Measurements from ENCODE around the gene HOXC9.

The HOXC9 gene

DNA sequence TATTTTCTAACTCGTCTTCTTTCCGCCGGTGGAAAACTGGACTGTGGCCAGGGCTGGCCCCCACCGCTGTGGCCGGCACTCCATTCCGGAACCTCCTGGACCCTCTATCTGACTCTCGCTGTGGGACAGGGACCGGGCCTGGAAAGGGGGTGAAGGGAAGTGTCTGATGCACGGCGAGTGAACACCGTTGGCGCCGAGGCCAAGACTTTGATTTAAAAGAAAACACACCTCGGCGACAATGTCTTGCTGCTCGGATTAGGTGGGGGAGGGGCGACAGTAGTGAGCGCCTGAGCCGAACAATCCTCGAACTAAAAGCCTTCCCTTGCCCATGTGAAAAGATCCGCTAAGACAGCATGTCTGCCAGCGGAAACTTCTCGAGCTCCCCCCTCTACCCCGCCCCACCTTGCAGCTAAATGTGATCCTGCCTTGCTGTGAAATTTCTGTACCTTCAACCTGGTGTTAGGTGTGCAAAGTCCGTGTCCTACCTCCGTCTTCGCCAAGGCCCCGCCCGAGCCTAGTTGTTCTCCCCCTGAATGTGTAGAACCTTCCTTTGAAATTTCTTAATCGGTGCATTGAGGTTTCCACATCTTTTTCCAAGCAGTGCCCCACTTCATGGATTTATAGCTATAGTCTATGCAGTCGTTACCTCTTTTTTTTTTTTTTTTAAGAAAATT lies 24.3 kb upstream of the HOXC9 start:
- in situ Hi-C loops (cut with MboI; ENCODE audit: low sequenced_read_pairs) = loop anchor here (25.0 kb wide), 1 partner anchor 412 kb away; the partner anchor contains the start of gene ZNF385A

DNA sequence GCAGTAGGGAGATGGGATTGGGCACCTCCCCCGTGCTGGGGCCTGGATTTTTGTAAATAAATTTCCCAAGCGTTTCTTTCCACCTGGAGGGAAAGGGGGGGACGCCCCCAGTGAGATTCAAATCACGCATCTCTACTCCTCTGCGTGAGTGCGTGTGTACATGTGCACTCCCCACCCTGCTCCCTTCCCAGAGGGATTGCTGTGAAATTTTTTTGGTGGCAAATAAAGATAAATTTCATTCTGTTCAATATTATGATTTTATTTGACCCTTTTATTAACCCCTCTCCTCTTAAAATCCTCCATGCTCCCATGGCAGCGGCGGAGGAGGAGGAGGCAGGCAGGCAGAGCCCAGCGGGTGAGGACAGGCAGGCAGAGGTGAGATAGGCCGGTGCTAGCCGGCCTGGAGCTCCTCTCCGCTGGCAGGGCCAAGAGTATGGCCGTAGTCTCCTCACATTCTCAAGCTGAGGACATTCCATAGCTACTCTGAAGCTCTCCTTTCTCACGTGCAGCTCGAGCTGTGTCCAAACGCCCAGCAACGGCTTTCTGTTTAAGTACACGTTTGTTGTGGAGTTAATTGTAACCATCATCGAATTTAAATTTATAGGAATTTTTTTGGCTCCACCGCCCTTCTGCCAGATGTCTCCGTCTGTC lies 23.7 kb upstream of the HOXC9 start:
- in situ Hi-C loops (cut with MboI; ENCODE audit: low sequenced_read_pairs) = loop anchor here (25.0 kb wide), 1 partner anchor 411 kb away; the partner anchor contains the start of gene ZNF385A

DNA sequence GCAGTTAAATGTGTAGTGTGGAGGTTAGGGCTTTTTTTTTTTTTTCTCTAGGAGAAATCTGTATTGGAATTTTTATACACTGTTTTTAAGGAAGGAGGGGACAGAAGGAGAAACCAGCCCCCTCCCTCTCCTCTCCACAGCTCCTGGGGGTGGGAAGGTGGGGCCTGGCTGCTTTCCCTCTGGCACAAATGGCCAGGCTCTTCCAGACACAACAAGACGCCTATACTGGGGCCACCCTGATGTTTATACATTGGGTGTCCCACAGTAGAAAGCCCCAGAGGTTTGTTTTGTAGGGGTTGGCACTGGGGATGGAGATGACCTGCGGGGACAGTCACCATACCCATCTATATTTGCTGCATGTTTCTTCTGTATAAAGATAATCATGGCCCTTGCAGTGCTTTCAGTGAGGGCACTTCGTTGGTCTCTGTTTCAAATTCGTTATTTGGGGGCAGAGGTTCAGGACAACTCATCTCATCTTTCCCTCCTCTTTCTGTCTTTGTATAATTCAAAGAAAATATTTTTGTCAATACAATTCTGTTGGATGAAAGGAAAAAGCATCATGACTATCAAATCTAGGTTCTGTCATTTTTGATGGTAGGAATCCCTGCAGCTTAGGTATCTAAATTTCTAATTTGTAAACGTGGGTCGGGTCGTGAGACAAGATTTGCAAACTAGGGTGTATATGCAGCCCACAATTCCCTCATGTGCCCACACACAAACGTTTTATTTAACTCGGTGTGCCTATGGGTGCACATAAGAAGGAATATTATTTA lies 23.0 kb upstream of the HOXC9 start:
- in situ Hi-C loops (cut with MboI; ENCODE audit: low sequenced_read_pairs) = loop anchor here (25.0 kb wide), 1 partner anchor 410 kb away; the partner anchor contains the start of gene ZNF385A

DNA sequence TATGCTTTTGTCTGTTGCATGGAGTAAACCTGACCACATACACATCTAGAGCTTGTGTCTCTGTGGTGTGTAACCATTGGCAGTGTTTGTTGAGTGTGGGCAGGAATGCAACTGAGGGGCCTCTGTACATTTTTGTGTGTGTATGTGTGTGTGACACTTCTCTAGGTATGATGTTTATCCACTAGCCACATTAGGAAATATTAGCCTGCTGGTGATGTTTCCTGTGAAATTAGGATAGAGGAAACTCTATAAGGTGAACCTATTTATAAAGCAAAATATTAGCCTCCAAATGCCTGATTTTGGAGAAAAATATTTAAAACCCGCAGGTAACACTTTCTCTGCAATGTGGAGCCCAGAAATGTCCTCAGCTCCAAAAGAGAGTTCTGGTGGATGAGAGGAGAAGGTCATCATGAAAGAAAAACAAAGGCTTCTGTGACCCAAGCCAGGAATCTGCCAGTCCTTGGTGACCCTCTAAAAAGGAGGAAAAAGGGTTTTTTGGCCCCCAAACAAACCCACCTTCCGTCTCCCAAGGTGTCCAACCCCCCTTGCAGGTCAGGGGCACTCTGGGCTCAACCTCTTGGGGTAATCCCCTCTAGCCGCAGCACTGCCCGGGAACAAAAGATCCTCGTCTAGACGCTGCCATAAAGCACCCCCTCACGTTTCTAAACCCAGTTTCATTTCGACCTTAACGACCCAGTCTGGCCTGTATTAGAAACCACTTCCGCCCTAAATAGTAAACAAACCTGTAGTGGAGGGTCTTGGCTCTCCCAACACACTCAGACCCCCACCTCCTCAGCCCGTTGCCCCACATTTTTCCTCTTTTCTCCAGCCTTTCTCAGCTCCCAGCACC lies 22.1 kb upstream of the HOXC9 start:
- in situ Hi-C loops (cut with MboI; ENCODE audit: low sequenced_read_pairs) = loop anchor here (25.0 kb wide), 1 partner anchor 409 kb away; the partner anchor contains the start of gene ZNF385A

DNA sequence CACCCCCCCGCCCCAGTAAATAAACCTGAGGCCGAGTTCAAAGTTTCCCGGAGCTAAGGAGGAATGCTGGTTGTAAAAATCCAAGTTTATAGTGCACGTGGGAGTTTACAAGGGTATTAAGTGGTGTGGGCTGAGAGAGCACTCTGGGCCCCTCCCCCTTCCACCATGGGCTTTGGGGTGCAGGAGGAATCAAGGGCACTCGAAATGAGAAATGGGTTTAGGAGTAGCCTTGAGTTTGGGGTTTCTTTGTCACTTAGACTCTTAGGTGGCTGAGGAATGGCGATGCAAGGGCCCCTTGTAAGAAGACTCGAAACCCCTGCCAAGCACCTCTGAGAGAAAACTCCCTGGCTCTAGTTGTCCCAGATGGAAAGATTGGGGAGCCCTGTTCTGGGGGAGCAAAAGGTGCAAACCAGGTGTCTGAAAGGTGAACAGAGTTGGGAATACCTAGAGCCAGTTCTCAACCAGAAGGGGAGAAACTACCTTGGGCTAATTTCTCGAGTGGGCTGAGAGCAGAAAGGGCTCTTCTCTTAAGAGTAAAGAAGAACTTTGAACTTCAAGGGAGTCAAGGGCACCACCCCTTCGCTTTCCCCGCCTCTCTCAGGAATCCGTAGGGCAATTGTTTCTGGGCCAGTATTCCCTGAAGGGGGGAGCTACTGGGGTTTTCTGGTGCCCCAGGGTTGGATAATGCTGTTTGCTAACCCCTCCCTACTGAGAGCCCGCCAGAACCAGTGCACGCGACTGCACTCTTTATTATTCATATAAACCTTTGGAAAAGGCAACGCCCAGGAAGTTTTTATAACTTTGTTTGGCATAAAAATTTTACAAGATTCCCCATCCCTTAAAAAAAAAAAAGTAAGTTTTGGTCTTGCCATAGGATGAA lies 21.2 kb upstream of the HOXC9 start:
- in situ Hi-C loops (cut with MboI; ENCODE audit: low sequenced_read_pairs) = loop anchor here (25.0 kb wide), 1 partner anchor 409 kb away; the partner anchor contains the start of gene ZNF385A

DNA sequence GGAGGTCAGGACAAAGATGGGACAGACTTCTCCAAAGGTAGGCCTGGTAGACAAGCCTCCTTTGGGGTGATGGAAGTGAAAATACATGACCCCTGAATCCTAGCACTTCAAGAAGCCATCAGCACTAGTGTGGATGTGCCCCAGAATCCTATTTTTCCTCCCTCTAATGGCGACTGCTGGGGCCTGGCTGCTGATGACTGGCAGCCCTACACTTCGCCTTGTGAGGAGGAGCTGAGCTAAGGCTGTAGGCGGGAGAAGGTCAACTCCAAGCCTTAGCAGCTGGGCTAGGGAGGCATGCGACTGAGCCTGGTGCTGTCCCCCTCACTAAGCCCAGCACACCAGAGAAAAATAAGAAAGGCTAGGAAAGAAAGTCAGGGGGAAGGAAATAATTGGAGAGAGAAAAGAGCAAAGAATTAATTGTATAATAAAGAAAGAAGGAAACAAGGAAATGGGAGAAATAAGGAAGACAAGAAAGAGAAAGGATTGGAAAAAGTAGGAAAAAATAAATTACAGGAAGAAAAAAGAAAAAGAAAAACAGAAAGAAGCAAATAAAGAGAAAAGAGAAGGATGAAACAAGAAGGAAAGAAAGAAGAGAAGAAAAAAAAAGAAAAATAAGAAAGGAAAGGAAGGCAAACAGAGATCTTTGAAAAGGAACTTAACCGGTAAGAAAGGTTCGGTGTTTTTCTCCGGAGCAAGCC lies 19.7 kb upstream of the HOXC9 start:
- in situ Hi-C loops (cut with MboI; ENCODE audit: low sequenced_read_pairs) = loop anchor here (25.0 kb wide), 1 partner anchor 407 kb away; the partner anchor contains the start of gene ZNF385A

DNA sequence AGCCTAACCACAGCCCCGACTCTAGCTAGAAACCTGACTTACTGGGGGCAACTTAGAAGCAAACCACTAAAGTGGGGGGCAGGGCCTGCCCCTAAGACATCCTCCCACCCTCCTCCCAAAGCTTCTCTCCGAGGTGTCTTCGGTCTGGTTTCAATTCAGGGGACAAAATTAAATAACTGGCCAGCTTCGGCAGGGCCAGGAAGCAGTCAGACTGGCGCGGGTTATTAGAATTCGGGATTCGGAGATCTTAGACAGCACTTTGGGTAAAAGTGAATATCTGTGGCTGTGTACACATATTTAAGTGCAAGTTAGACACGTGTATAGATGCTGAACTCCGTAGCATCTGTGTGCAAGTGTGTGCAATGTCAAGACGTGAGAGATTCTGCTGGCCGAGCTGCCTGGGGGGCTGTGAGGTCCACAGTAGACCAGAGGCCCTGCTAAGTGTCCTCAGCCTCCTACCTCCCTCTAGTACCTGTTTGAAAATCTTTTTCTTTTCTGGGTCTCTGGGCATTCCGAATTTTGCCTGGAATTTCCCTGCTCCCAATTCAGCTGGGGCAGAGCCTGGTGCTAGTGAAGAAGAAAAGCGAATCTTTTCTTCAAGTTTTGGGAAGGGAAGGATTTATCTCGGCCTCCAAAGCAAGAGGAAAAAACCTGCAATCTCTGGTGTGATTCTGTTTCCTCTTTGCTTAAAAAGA lies 19.0 kb upstream of the HOXC9 start:
- in situ Hi-C loops (cut with MboI; ENCODE audit: low sequenced_read_pairs) = loop anchor here (25.0 kb wide), 1 partner anchor 406 kb away; the partner anchor contains the start of gene ZNF385A

DNA sequence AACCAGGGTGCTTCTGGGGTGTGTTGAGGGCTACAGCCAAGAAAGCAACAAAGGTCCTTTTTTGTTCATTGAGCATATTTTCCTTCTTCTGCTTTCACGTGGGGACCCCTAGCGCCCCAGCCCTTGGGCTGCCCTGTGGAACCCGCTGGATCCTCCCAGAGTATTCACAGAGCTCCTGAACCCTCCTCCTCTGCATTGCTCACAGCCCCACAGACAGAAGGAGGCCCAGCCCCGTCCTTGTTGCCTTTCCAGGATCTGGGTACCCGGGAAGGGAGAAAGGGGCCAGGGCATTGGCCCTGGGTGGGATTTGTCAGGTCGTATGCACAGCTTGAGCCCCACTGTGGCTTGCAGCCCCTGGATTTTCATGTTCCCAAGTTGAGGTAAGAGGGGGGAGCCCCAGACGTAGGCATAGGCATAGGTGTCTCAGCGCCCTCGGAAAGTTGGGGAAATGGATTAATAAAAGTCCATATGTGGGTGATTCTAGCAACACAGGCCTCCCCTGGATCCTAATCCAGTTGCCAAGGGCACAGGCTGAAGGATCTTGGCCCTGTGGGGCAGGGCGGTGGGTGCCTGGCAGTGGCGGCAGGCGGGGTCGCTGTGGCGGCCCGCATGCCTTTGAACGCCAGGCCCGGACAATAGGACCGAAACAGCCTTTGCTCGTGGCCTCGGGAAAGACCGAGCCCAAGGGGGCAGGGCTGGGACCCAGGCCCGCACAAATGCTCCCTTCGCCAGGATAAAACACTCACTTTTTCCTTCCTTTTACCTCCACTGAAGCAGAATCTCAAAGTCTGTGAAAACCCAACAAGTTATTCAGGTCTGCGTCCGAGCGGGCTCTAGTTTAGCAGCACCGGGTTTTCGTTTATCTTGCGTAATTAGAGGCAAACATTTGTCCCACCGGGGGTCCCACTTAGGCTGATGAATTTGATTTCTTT lies 18.1 kb upstream of the HOXC9 start:
- in situ Hi-C loops (cut with MboI; ENCODE audit: low sequenced_read_pairs) = loop anchor here (25.0 kb wide), 1 partner anchor 405 kb away; the partner anchor contains the start of gene ZNF385A

DNA sequence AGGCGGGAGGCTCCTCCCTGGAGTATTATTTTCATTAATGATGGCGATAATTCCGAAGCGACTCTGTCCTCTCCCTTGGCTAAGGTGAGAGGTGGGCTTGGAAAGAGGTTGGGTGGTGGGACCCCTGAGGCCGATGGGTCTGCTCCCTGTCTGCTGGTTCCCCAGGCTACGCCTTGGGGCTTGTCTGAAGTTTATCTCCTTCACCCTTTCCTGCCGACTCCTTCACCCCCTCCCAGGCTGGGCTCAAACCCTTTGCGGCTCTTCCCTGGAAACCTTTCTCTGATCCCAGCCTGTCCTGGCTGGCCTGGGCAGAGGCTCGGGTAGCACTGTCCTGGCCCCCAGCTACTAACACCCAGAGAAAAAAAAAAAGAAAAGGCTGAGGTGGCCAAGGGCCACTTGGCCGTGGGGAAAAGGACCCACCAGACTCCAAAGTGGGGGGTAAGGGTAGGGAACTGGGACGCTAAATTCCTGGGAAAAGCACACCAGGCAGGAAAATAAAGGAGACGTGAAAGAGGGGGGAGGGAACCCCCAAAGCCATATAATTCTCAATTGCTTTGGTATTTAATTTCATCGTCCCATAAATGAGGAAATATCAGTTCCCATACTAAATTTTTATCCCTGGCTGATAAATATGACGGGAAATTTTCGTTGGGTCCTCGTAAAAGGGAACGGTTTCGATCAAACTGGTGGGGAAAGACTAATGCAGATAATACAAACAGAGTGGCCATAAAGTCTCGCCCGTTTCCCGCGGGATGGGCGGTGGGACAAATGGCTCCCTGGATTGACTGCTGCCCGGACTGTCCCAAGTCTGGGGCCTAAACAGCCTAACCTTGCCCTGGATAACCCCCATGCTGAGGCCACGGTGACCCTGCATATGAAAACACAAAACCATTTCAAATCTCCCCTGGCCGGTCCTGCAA lies 17.1 kb upstream of the HOXC9 start:
- in situ Hi-C loops (cut with MboI; ENCODE audit: low sequenced_read_pairs) = loop anchor here (25.0 kb wide), 1 partner anchor 404 kb away; the partner anchor contains the start of gene ZNF385A

DNA sequence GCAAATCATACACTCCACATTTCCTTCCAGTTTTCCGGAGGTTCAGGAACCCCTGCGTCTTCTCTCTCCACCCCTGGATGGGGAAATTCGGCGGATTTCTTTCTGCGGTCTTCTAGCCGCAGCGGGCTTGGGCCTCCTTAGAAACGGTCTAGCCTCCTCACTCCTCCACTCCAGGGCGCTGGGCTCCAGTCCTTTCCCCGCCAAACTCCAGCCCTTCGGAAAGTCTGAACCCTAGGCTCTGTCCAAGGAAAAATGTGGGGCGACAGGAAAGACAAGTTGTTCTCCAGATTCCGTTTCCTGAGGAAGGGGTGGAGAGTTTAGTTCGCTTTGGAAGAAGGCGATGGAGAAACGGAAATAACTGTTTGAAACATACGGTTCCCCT lies 16.4 kb upstream of the HOXC9 start:
- in situ Hi-C loops (cut with MboI; ENCODE audit: low sequenced_read_pairs) = loop anchor here (25.0 kb wide), 1 partner anchor 404 kb away; the partner anchor contains the start of gene ZNF385A

DNA sequence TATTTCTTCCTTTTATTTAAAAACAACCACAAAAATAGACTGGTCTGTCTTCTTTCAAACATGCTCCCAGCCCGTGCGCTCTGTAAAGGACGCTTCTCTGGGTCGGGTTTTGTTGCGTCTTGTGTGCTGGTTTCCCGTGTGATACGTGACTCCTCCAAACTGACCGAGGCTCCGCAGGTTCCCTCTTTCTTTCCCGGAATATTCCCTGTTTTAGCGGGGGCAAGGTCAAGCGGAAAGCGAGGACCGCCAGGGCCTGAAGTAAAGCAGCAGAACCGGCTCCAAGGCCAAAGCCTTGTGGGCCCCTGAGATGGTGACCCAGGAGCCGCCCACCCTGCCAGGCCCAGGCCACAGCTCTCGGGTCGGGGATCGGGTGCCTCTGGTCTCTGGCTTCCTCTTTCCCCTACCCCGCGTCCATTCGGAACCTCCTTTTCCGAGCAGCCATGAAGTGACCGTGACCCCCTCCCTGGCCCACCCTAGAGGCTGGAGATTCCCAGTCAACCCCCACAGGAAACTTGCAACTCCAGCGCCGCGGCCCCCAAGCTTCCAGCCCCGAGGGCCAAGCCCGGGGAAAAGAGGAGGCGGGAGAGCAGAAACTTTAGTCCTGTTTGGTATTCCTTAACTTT lies 15.9 kb upstream of the HOXC9 start:
- in situ Hi-C loops (cut with MboI; ENCODE audit: low sequenced_read_pairs) = loop anchor here (25.0 kb wide), 1 partner anchor 403 kb away; the partner anchor contains the start of gene ZNF385A

DNA sequence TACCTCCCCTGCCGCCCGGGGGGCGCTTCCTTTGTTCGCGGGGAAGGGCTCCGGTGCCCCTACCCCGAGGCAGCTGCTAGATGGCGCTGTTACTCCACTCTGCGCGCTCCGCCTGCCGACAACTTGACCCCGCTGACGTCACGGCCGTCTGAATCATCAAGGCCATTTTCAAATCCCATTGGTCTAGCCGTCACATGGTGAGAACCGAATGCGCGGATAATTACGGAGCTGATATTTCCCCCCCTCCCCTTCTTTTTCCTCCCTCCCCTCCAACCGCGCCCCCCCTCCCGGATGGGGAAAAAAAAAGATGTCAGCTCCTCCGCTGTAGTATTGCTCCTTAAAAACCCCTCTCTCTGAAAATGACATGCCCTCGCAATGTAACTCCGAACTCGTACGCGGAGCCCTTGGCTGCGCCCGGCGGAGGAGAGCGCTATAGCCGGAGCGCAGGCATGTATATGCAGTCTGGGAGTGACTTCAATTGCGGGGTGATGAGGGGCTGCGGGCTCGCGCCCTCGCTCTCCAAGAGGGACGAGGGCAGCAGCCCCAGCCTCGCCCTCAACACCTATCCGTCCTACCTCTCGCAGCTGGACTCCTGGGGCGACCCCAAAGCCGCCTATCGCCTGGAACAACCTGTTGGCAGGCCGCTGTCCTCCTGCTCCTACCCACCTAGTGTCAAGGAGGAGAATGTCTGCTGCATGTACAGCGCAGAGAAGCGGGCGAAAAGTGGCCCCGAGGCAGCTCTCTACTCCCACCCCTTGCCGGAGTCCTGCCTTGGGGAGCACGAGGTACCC lies 14.9 kb upstream of the HOXC9 start, which contains the start of gene HOXC10:
Gene HOXC10 (plus strand): TSS at position 246 of the 791 bp plus-strand sequence. CDS start 114 bp downstream, at position 360.
- in situ Hi-C loops (cut with MboI; ENCODE audit: low sequenced_read_pairs) = loop anchor here (25.0 kb wide), 1 partner anchor 402 kb away; the partner anchor contains the start of gene ZNF385A

DNA sequence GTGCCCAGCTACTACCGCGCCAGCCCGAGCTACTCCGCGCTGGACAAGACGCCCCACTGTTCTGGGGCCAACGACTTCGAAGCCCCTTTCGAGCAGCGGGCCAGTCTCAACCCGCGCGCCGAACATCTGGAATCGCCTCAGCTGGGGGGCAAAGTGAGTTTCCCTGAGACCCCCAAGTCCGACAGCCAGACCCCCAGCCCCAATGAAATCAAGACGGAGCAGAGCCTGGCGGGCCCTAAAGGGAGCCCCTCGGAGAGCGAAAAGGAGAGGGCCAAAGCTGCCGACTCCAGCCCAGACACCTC lies 14.3 kb upstream of the HOXC9 start:
- in situ Hi-C loops (cut with MboI; ENCODE audit: low sequenced_read_pairs) = loop anchor here (25.0 kb wide), 1 partner anchor 402 kb away; the partner anchor contains the start of gene ZNF385A

DNA sequence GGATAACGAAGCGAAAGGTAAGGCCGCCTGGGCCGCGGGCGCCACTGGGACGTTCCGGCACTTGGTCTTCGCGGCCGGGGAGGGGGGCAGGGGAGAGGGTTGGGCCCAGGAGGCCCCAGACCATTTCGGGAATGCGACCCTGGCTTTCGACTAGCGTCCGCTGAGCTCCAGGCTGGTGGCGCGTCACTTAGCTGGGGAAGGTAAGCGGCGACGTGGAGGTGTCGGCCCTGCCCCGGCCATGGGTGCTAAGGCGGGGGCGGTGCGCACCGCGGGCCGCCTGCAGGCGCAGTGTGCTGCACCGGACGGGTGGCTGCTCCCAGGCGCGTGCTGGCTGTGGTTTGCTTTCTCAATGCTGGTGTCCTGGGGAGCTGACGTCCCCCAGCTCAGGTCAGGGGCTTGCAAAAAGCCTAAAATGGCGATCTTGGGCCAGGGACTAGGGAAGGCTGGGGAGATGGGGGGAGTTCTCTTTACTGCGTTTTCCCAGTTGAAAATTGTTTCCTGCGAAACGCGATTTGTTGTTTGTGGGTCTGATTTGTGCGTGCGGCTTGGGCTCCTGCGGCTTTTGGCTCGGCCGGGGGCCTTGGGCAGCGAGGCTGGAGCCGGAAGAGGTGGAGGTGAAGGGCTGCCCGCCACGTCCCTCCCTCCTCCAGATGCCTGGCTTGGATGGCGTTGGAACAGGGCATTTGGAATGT lies 13.8 kb upstream of the HOXC9 start:
- in situ Hi-C loops (cut with MboI; ENCODE audit: low sequenced_read_pairs) = loop anchor here (25.0 kb wide), 1 partner anchor 401 kb away; the partner anchor contains the start of gene ZNF385A
